ENCODE data around the gene PCDH18.

DNA sequence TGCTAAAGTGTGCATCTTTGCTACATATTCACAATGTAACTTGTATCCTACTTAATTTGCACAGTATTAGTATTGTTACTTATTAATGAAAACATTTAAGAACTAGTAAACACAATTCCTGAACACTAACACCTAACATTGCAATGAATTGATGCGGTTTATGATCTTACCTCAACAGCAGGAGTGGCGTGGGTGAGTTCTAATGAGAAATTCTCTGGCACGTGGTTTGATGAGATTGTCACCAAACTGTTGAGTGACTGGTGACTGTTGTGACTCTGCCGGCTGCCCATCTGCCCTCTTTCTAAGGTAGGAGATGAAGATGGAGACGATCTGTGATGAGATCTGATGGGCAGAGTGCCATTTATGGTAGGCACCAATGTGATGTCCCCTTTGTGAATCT is 2.9 kb downstream of the PCDH18 start:
- TF ChIP-seq POLR2A (IDR thresholded peaks at IDR 0.05): no peak
- TF ChIP-seq CTCF (IDR thresholded peaks at IDR 0.05): no peak

Data from tibial nerve (tissue), 3 donors.